DMS53 (cell line): ENCODE results near the gene GFM1.

ENCODE experiments used
- DNase-seq: peaks from one replicate; lab custom pipeline; 2025; lab: John Stamatoyannopoulos, UW

Gene GFM1

GRCh38 chr3:158644345-158644908, at the start of gene GFM1:
TSS of gene GFM1 (plus strand) at chr3:158644527. CDS start at chr3:158644635, 108 bp downstream.
- DNase-seq = peak; percentile 97

GRCh38 chr3:158600787-158601186, 43.5 kb upstream of the GFM1 start:
- no peak for DNase-seq

GRCh38 chr3:158602227-158602626, 42.1 kb upstream of the GFM1 start:
- DNase-seq = no peak

- peak; percentile 5 for DNase-seq
Observed at GRCh38 chr3:158617982-158618875, 26.1 kb upstream of the GFM1 start.

- DNase-seq = no peak
Observed at GRCh38 chr3:158625881-158626280, 18.4 kb upstream of the GFM1 start.

- DNase-seq = no peak
Observed at GRCh38 chr3:158631981-158632380, 12.3 kb upstream of the GFM1 start.

GRCh38 chr3:158640646-158641045, 3.7 kb upstream of the GFM1 start:
- DNase-seq = peak; percentile 2

- no peak for DNase-seq
Observed at GRCh38 chr3:158642005-158642404, 2.3 kb upstream of the GFM1 start.

- peak; percentile 7 for DNase-seq
Observed at GRCh38 chr3:158642474-158643210, 1.7 kb upstream of the GFM1 start.

- DNase-seq = no peak
Observed at GRCh38 chr3:158649791-158650190, 5.5 kb downstream of the GFM1 start.

- DNase-seq = no peak
Observed at GRCh38 chr3:158651192-158651591, 6.9 kb downstream of the GFM1 start.

GRCh38 chr3:158652463-158652862, 8.1 kb downstream of the GFM1 start:
- no peak for DNase-seq

- DNase-seq = no peak
Observed at GRCh38 chr3:158658889-158659288, 14.6 kb downstream of the GFM1 start.

- peak; percentile 77 for DNase-seq
Observed at GRCh38 chr3:158659454-158660237, 15.3 kb downstream of the GFM1 start.

GRCh38 chr3:158660711-158661110, 16.4 kb downstream of the GFM1 start:
- DNase-seq = no peak

- no peak for DNase-seq
Observed at GRCh38 chr3:158663246-158663645, 18.9 kb downstream of the GFM1 start.

GRCh38 chr3:158663832-158664231, 19.5 kb downstream of the GFM1 start:
- DNase-seq = no peak

- DNase-seq = no peak
Observed at GRCh38 chr3:158666416-158666815, 22.1 kb downstream of the GFM1 start.

- no peak for DNase-seq
Observed at GRCh38 chr3:158668506-158668905, 24.2 kb downstream of the GFM1 start.

- no peak for DNase-seq
Observed at GRCh38 chr3:158671821-158672214, 27.5 kb downstream of the GFM1 start.

GRCh38 chr3:158672215-158673176, 28.2 kb downstream of the GFM1 start, which contains the start of gene LXN:
TSS of gene LXN (minus strand) at chr3:158672648. CDS start at chr3:158672478, 170 bp downstream.
- DNase-seq = peak; percentile 20
